ENCODE data around the gene STX2. TPM values are rescaled to one million over a fixed set of nuclear protein-coding genes. Genes with fewer than 3 reads are reported as not detected.

STX2 gene
- total and polyA plus RNA-seq, 2 experiments from 2014 or later: 12.4 to 23.1 TPM

- H3K9me3 ChIP-seq (ENCODE audit: low read depth): no peaks in the 10 kb centered on the region
- H3K27me3 ChIP-seq: no peaks in the 10 kb centered on the region
- H3K27ac ChIP-seq: no peak overlapping the region
- peaks cover 10% of the 10 kb centered on the region for H3K4me1 ChIP-seq (ENCODE audit: insufficient read depth)
- no peak overlapping the region for H2AFZ ChIP-seq
- peaks cover 5% of the 10 kb centered on the region for H3K36me3 ChIP-seq (replicated peaks; ENCODE audit: insufficient read depth, low read depth)
- no peak overlapping the region for H3K4me3 ChIP-seq
- TF ChIP-seq CTCF (IDR thresholded peaks at IDR 0.05; ENCODE audit: poor library complexity) (no peak), EZH2 (IDR thresholded peaks at IDR 0.05; ENCODE audit: borderline replicate concordance) (no peak), EZH2phosphoT487 (IDR thresholded peaks at IDR 0.05; ENCODE audit: low read depth, severe bottlenecking, unreplicated experiment) (no peak)
- no peaks in the 10 kb centered on the region for H3K9me2 ChIP-seq (replicated peaks; ENCODE audit: insufficient read depth)
- no peak for DNase-seq (ENCODE audit: low spot score)
- H3K4me2 ChIP-seq: peak overlapping the region; percentile 91
- WGBS (ENCODE audit: low lambda C conversion rate, missing lambda C conversion rate): 86% methylated on average over 4 of the region's 4 CpGs
- peaks cover 30% of the 10 kb centered on the region for H3K79me2 ChIP-seq
- H4K20me1 ChIP-seq (ENCODE audit: insufficient read depth, poor library complexity, severe bottlenecking): peaks cover 31% of the 10 kb centered on the region
These were observed 34.8 kb upstream of the STX2 start for GRCh38 chr12:130873825-130874224.

GRCh38 chr12:130873106-130873795 is 34.2 kb upstream of the STX2 start:
- peaks cover 31% of the 10 kb centered on the region for H4K20me1 ChIP-seq (ENCODE audit: insufficient read depth, poor library complexity, severe bottlenecking)
- peaks cover 5% of the 10 kb centered on the region for H3K36me3 ChIP-seq (replicated peaks; ENCODE audit: insufficient read depth, low read depth)
- H3K4me1 ChIP-seq (ENCODE audit: insufficient read depth): peaks cover 6% of the 10 kb centered on the region
- peak overlapping the region; percentile 97 for H3K27ac ChIP-seq
- H3K9me3 ChIP-seq (ENCODE audit: low read depth): no peaks in the 10 kb centered on the region
- peak overlapping the region; percentile 78 for H3K4me3 ChIP-seq
- 42% methylated on average over 4 of the region's 4 CpGs for WGBS (ENCODE audit: low lambda C conversion rate, missing lambda C conversion rate)
- no peaks in the 10 kb centered on the region for H3K9me2 ChIP-seq (replicated peaks; ENCODE audit: insufficient read depth)
- TF ChIP-seq EZH2 (IDR thresholded peaks at IDR 0.05; ENCODE audit: borderline replicate concordance): no peak
- no peak for TF ChIP-seq CTCF (IDR thresholded peaks at IDR 0.05; ENCODE audit: poor library complexity)
- TF ChIP-seq EZH2phosphoT487 (IDR thresholded peaks at IDR 0.05; ENCODE audit: low read depth, severe bottlenecking, unreplicated experiment): no peak
- H2AFZ ChIP-seq: no peak overlapping the region
- DNase-seq (ENCODE audit: low spot score): no peak
- peak overlapping the region; percentile 91 for H3K4me2 ChIP-seq
- H3K27me3 ChIP-seq: no peaks in the 10 kb centered on the region
- peaks cover 30% of the 10 kb centered on the region for H3K79me2 ChIP-seq

GRCh38 chr12:130872179-130873096 is 33.4 kb upstream of the STX2 start:
- Histone ChIP-seq H3K4me2 (peak overlapping the region; percentile 91), H3K27me3 (no peaks in the 10 kb centered on the region), H3K4me3 (peak overlapping the region; percentile 78), H2AFZ (peak overlapping the region; percentile 32), H3K9me2 (replicated peaks; ENCODE audit: insufficient read depth) (no peaks in the 10 kb centered on the region), H3K27ac (peak overlapping the region; percentile 97), H4K20me1 (ENCODE audit: insufficient read depth, poor library complexity, severe bottlenecking) (peaks cover 31% of the 10 kb centered on the region), H3K9me3 (ENCODE audit: low read depth) (no peaks in the 10 kb centered on the region), H3K4me1 (ENCODE audit: insufficient read depth) (peaks cover 6% of the 10 kb centered on the region), H3K36me3 (replicated peaks; ENCODE audit: insufficient read depth, low read depth) (peaks cover 5% of the 10 kb centered on the region), H3K79me2 (peaks cover 30% of the 10 kb centered on the region)
- TF ChIP-seq EZH2phosphoT487 (IDR thresholded peaks at IDR 0.05; ENCODE audit: low read depth, severe bottlenecking, unreplicated experiment) (no peak), CTCF (IDR thresholded peaks at IDR 0.05; ENCODE audit: poor library complexity) (no peak)
- WGBS (ENCODE audit: low lambda C conversion rate, missing lambda C conversion rate): 2% methylated on average over 37 of the region's 79 CpGs
- peak; percentile 77 for DNase-seq (ENCODE audit: low spot score)

Measured in hepatocyte (in vitro differentiated cells).